Lower leg skin (tissue), 4 donors: ENCODE data around the gene PDCD1LG2. TPM values are rescaled to one million over a fixed set of nuclear protein-coding genes. Genes with fewer than 3 reads are reported as not detected.

Experiments used
- DNase-seq, 2 donors: peaks; one replicate each; pipeline ENCODE4 v3.0.0-alpha.2; 2019; ENCODE audit warnings: low spot score in 2 of 2
- H3K4me3 ChIP-seq: fragments of 200-600 bp; sonication (generic); 2 replicates; pipeline ENCODE4 v1.5.1; 2017; ENCODE audit warnings: mild to moderate bottlenecking, low read depth; ENCODE audit not compliant: poor library complexity, severe bottlenecking
- CTCF ChIP-seq, 3 donors: fragments of 450-650 bp; IDR thresholded peaks; one replicate each; pipeline ENCODE4 v1.5.1; 2016; ENCODE audit warnings: antibody characterized with exemption in 3 of 3, mild to moderate bottlenecking in 3 of 3, moderate library complexity in 2 of 3
- POLR2A ChIP-seq, 2 donors: fragments of 450-650 bp; IDR thresholded peaks; one replicate each; pipeline ENCODE4 v1.6.1; 2016 to 2017; ENCODE audit warnings: antibody characterized with exemption in 2 of 2, mild to moderate bottlenecking in 1 of 2, moderate library complexity in 1 of 2
- WGBS, 2 donors: methylation state at CpG; one replicate each; pipeline ENCODE4 v1.1.5; 2018; 5-methylcytosine and 5-hydroxymethylcytosine counted together
- intact Hi-C: fragments of 100-400 bp; cut with DNase I; formaldehyde crosslinking; loops from one replicate; pipeline ENCODE4 v1.15.0; 2023; ENCODE audit warnings: low total_unique reads
- total RNA-seq, 4 donors: library from RNA; depleted of rRNA; stranded (reverse); fragments of >200 nt; gene quantifications; one replicate each; pipeline ENCODE4 v1.1.0, GENCODE V29; 2016

The PDCD1LG2 gene
- total RNA-seq, 4 donors from 2014 or later, result 0.63 to 2.5 (median 1.3) TPM; not detected in 1

- no peak for DNase-seq
- TF ChIP-seq POLR2A (IDR thresholded peaks at IDR 0.05) (no peak), CTCF (IDR thresholded peaks at IDR 0.05) (no peak)
- WGBS, 2 donors, result 69 to 75% methylated on average over 2 of the region's 2 CpGs
- no peak overlapping the region for H3K4me3 ChIP-seq
- intact Hi-C loops, result no loop called here
These were observed 58.5 kb downstream of the PDCD1LG2 start for GRCh38 chr9:5568868-5569267.

GRCh38 chr9:5569409-5569808 is 59.1 kb downstream of the PDCD1LG2 start:
- no peak for TF ChIP-seq CTCF (IDR thresholded peaks at IDR 0.05)
- TF ChIP-seq POLR2A (IDR thresholded peaks at IDR 0.05), result no peak
- intact Hi-C loops, result no loop called here
- no peak overlapping the region for H3K4me3 ChIP-seq
- DNase-seq, result no peak

- DNase-seq, result no peak
- TF ChIP-seq CTCF (IDR thresholded peaks at IDR 0.05) (no peak), POLR2A (IDR thresholded peaks at IDR 0.05) (no peak)
- intact Hi-C loops, result no loop called here
- H3K4me3 ChIP-seq, result no peak overlapping the region
- WGBS, 2 donors, result 83 to 93% methylated on average over 1 of the region's 1 CpG
These were observed 59.6 kb downstream of the PDCD1LG2 start for GRCh38 chr9:5569891-5570290.

- WGBS, 2 donors, result 90 to 96% methylated on average over 1 of the region's 1 CpG
- TF ChIP-seq CTCF (IDR thresholded peaks at IDR 0.05), result no peak
- no peak for TF ChIP-seq POLR2A (IDR thresholded peaks at IDR 0.05)
- no peak overlapping the region for H3K4me3 ChIP-seq
- intact Hi-C loops, result no loop called here
- no peak for DNase-seq
These were observed 61.4 kb downstream of the PDCD1LG2 start for GRCh38 chr9:5571629-5572232.

GRCh38 chr9:5574097-5574496 is 63.8 kb downstream of the PDCD1LG2 start:
- 96 to 97% methylated on average over 6 of the region's 6 CpGs for WGBS, 2 donors
- TF ChIP-seq CTCF (IDR thresholded peaks at IDR 0.05), result no peak
- no peak for TF ChIP-seq POLR2A (IDR thresholded peaks at IDR 0.05)
- H3K4me3 ChIP-seq, result no peak overlapping the region
- intact Hi-C loops, result no loop called here
- DNase-seq, result no peak

- no peak for DNase-seq
- 84 to 93% methylated on average over 2 of the region's 2 CpGs for WGBS, 2 donors
- intact Hi-C loops, result no loop called here
- no peak overlapping the region for H3K4me3 ChIP-seq
- TF ChIP-seq CTCF (IDR thresholded peaks at IDR 0.05) (no peak), POLR2A (IDR thresholded peaks at IDR 0.05) (no peak)
These were observed 64.7 kb downstream of the PDCD1LG2 start for GRCh38 chr9:5575000-5575399.
